T-helper 2 cell (primary cell): ENCODE data around the gene BTNL8.

Source experiments
- DNase-seq, 5 experiments: peaks; one replicate each; pipeline versions ENCODE4 v3.0.0 to v3.0.0-alpha.2; 2012 to 2022
- total RNA-seq, 2 donors: gene quantifications; one replicate each; lab custom pipeline; 2026; lab: John Stamatoyannopoulos, UW

Gene BTNL8
- 0 reads per million in 2 donors for total RNA-seq

DNA sequence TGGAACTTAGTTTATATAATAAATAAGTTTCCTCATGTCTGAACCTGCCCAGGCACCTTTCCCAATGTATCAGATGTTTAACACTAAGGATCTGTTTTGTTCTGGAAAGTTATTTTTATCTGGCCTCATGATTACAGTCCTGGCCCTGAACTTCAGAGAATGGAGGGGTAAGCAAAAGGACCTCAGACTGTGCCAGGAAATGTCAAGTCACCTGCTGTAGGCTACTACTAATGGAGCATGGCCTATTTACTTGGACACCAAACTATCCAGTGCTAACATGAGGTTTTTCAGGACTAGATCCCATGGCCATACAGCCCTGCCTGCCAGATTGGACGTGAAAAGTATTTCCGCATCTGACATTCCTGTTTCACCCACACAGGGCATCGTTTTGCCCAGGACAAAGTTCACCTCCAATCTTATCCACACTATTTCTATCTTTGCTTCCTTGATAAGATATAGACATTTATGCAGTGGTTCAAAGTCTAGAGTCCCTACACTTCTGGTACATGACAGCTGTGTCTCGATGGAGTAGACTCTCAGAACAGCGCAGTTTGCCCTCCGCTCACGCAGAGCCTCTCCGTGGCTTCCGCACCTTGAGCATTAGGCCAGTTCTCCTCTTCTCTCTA, at the start of gene BTNL8:
BTNL8 (plus strand) TSS at position 539 of the 626 bp plus-strand sequence. CDS start 152 bp downstream, outside the sequence.
- no peak for DNase-seq

DNA sequence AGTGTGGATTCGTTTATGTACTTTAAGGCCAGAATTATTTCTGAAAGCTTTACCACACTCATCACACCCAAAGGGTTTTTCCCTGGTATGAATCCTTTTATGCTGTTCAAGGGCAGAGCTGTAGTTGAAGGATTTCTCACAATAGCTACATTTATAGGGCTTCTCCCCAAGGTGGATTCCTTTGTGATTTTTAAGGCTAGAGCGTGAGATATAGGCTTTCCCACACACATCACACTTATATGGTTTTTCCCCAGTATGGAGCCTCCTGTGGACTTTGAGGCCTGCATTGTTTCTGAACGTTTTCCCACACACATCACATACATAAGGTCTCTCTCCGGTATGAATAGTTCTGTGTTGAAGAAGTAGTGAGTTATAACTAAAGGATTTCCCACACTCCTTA, 49.1 kb upstream of the BTNL8 start:
- DNase-seq = no peak

DNA sequence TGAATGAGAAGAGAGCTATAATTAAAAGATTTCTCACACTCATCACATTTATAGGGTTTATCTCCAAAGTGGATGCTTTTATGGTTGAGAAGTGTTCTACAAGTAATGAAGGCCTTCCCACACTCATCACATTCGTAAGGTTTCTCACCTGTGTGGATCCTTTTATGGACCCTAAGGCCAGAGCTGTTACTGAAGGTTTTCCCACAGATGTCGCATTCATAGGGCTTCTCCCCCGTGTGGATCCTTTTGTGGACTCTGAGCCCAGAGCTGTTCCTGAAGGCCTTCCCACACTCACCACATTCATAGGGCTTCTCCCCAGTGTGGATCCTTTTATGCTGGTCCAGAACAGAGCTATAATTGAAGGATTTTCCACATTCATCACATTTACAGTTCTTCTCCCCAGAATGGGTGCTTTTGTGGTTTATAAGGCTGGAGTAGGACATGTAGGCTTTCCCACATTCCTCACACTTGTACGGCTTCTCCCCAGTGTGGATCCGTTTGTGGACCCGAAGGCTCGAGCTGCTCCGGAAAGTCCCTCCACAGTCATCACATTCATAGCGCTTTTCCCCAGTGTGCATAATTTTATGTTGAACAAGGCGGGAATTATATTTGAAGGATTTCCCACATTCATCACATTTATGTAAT, 48.4 kb upstream of the BTNL8 start:
- no peak for DNase-seq

DNA sequence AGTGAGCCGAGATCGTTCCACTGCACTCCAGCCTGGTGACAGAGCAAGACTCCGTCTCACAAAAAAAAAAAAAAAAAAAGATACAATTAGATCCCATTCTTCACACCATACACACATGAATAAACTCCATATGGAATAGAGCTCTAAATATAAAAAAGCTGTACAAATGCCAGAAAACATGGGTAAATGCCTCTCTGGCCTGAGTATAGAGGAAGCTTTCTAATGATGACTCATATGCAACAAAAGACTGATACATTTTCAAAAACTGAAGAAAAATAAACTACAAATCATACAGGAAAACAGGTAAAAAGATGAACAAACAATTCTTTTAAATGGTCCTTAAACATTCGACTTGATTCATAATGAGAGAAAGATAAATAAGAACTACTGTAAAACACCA, 46.5 kb upstream of the BTNL8 start:
- no peak for DNase-seq

DNA sequence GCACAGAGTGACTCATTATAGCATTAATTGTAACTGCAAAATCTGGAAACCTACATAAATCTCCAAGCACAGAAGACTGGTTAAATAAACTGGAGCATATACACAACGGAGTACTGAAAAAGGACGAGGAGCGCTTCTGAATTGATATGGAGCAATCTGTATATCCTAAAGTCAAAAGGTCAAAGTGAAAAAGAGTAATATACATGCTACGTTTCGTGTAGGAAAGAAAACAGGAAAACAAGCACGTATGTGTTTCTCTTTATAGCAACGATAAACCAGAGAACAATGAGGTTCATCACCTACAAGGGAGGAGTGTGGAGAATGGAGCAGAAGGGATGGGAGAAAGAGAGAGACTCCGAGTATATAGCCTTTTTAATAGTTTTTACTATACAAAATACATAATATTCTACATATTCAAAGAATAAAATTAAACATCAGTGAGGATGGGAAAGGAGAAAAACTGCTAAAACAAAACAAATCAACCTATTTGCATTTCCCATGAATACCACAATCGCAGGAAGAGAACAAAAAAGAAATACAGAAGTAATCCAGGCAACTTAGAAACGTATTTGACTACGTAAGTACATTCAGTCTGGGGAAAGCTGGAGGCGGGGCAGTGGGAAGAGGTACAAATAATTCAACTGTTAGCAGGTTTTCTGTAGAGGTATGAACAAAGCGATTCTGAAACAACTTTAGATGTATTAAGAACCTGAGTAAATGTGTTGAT, 45.7 kb upstream of the BTNL8 start:
- DNase-seq = no peak

DNA sequence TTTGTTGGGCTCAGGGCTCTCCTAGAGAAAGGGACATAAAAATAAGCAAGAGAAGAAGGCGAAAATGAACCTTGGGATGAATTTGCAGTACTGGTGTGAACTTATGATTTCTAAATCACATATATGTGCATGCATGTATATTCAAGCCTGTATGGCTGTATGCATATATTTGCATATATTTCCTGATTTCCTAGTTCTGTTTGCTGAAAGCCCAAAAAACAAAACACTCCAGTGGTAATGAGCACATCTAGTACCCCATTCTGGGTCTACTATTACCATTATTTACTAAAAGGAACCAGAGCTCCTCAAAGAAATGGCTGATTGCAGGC, 45.1 kb upstream of the BTNL8 start:
- DNase-seq = no peak

DNA sequence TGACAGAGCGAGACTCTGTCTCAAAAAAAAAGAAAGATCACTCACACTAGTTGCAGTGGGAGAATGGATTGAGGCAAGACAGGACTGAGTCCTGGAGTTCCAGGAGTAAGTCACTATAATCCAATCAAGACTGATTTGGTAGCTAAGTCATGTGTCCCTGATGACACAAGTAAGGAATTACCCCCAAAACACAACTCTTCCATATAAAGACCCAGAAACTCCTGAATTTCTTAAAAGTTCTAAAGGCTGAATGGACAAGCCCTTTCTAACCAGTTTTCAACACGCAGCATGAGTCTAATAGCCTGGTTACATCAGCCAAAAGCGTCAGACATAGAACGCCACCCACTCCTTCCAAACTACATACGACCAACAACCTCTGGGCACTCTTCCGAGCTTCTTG, 40.4 kb upstream of the BTNL8 start:
- no peak for DNase-seq

DNA sequence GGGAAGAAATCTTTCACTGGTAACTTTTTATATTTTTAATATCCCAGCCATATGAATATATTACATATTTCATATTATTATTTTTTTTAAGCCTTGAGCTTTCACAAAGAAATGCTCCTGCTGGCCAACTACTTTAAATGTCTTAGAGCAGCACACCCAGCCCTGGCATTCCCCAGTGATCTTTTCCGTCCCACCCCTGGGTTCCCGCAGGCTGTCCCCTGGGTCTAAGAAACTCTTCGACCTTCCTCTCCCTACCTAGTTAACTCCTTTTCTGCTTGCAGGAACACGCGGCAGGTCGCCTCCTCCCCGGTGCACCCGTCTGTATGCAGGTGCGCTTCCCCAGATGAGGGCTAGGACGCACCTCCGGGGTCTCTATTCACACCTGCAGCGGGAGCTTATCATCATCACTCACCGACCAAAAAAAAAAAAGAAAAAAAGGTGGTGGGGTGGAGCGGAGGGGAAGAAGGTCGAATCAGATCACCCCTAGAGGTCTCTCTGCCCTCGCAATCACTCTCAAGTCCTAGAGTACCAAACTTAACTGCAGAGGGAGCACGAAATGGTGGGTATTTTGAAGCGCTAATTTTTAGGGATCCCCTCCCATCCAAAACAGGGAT, 38.6 kb upstream of the BTNL8 start:
- DNase-seq = peak in 3 of 5 experiments; percentile 43 to 86 (median 72)

- peak; percentile 60 to 95 (median 81) for DNase-seq
Measured at GRCh38 chr5:180860887-180861822, 37.8 kb upstream of the BTNL8 start, which contains the start of gene ZFP62. Gene ZFP62, minus strand, starts transcription at chr5:180861276. Its CDS starts 57 bp downstream, at chr5:180861219.

- DNase-seq = no peak
Measured at GRCh38 chr5:180862645-180863044, 36.3 kb upstream of the BTNL8 start.

- no peak for DNase-seq
Measured at GRCh38 chr5:180865981-180866695, 32.8 kb upstream of the BTNL8 start.

DNA sequence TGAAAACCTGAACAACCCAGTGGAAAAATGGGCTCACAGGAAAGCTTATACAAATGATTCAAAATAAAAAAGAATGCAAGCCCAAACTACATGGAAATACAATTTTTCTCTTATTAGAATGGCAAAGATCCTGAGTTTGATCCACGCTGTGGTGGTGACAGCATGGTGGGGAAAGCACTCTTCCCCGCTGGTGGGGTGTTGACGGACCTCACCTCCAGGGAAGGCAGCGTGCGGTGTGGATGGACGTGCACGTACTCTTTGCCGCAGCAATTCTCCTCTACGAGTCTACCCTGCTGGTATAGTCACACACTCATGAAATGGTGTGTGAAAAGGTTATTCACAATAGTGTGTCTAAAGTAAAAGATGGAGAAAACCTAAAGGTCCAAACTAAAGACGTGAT, 32.0 kb upstream of the BTNL8 start:
- DNase-seq = no peak

DNA sequence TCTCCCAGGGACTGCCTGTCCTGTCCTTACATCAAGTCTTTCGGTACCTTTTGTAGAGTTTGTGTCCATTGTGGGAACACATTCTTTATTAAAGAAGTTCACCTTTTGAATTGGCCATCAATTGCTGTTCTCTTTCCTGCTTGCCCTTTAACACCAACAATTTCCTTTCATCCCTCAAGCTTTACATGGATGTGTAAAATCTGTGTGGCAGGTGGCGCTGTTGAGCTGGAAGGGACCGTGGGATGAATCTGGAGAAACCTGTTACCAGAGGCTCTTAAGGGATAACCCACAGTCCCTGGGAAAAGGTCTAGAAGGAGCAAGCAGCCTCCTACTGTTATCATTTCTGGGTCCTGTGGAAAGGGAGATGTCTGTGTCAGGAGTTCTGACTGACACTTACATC, 30.0 kb upstream of the BTNL8 start:
- peak in 3 of 5 experiments; percentile 44 to 46 (median 45) for DNase-seq

DNA sequence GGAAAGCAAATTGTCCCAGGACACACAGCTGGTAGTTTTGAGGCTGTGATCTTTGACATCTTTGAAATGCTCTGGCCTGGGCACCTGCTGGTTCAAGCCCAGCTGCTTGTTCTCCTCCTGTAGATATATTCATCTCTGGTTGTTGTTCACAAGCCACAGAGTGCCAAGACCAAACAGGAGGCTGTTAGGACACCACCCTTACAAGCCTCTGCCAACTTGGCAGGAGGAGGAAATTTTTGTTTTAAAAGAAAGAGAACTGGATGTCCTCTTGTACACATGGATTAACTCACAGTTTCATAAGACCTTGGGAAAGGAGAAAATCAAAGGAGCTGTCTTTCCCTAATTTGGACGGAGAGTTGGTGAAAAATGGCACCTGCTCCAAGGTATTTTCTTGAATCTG, 29.4 kb upstream of the BTNL8 start:
- DNase-seq = no peak

GRCh38 chr5:180870276-180871068, 28.5 kb upstream of the BTNL8 start:
- DNase-seq = no peak

DNA sequence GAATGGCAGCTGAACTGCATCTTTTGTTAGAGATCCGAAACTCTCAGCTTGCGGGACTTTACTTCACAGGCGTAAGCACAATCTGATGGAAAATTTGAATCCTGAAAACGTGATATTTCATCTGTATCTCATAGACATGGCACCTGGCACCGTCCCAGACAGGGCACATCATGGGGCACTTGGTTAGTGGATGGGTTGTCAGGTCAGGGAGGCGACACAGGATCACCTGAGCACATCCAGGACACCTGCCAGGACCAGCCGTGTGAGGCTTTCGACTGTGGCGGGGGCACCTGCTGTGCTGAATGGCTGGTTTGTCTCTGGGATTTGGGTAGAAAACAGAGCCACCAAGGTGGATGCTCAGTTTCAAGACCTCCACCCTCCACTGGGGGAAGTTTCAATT, 26.5 kb upstream of the BTNL8 start:
- no peak for DNase-seq

DNA sequence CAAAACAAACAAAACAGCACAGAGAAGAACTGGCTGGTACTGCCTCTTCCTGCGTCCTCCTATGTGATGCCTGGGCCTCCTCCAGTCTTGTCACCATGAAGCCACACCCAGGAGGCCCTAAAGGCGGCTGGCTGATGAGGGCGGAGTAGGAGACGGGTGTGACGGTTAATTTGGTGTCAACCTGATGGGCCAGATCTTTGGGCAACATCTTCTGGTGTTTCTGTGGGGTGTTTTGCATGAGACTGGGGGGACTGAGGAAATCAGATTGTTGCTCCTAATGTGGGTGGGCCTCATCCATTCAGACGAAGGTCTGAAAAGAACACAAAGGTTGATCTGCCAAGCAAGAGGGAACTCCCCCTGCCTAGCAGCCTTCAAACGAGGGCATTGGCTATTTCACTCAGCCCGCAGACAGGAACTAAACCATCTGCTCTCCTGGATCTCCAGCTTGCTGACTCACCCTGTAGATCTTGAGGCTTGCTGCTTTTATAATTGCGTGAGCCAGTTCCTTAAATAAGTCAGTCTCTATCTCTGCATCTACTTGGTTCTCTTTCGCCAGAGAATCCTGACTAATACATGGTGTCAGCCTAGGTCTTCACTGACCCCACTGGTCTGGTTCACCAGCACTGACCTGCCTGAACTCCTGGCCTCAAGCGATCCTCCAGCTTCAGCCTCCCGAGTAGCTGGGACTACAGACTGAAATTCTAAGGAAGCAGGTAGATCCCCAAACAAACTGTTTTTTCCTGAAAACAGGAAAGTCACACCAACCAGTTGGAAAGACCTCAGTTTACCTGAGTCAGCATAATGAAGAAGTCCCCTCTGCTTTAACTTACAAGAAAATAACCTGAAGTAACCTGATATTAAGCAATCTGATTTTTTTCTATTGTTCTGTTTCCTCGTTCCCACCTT, 25.1 kb upstream of the BTNL8 start:
- DNase-seq = peak in 2 of 5 experiments; percentile 9 to 29

GRCh38 chr5:180874804-180875582, 24.0 kb upstream of the BTNL8 start:
- DNase-seq = no peak
